HG03066 (cell line): ENCODE data around the gene IGSF5.

ENCODE experiments used
- ATAC-seq: cut with Tn5 transposase; IDR thresholded peaks from one replicate; pipeline ENCODE4 v1.9.1; 2021; ENCODE audit warnings: low read depth; ENCODE audit not compliant: unreplicated experiment

Gene IGSF5

GRCh38 chr21:39812983-39813382 is 68.0 kb downstream of the IGSF5 start:
- no peak for ATAC-seq

GRCh38 chr21:39818557-39818956 is 73.6 kb downstream of the IGSF5 start:
- no peak for ATAC-seq

- ATAC-seq, result no peak
Measured at GRCh38 chr21:39822042-39822441, 77.1 kb downstream of the IGSF5 start.

GRCh38 chr21:39825250-39825649 is 80.3 kb downstream of the IGSF5 start:
- ATAC-seq, result no peak

GRCh38 chr21:39834543-39834942 is 89.6 kb downstream of the IGSF5 start:
- ATAC-seq, result no peak

- no peak for ATAC-seq
Measured at GRCh38 chr21:39837861-39838359, 92.9 kb downstream of the IGSF5 start.

- ATAC-seq, result no peak
Measured at GRCh38 chr21:39840373-39841097, 95.6 kb downstream of the IGSF5 start.

- no peak for ATAC-seq
Measured at GRCh38 chr21:39842741-39843459, 97.9 kb downstream of the IGSF5 start.

- no peak for ATAC-seq
Measured at GRCh38 chr21:39843483-39843882, 98.5 kb downstream of the IGSF5 start.

- ATAC-seq, result no peak
Measured at GRCh38 chr21:39843916-39844315, 98.9 kb downstream of the IGSF5 start.

- no peak for ATAC-seq
Measured at GRCh38 chr21:39845571-39846130, 100.7 kb downstream of the IGSF5 start.

- no peak for ATAC-seq
Measured at GRCh38 chr21:39847877-39848276, 102.9 kb downstream of the IGSF5 start.

- no peak for ATAC-seq
Measured at GRCh38 chr21:39849014-39849655, 104.2 kb downstream of the IGSF5 start.

GRCh38 chr21:39850333-39850732 is 105.3 kb downstream of the IGSF5 start:
- no peak for ATAC-seq

GRCh38 chr21:39851002-39851618 is 106.1 kb downstream of the IGSF5 start:
- no peak for ATAC-seq
